ENCODE measurements around the gene RUSC2. TPM values are rescaled to one million over a fixed set of nuclear protein-coding genes. Genes with fewer than 3 reads are reported as not detected.
"Not testable (repeated sequence)": the region's sequence is repeated elsewhere in the genome, so short reads cannot be mapped to it uniquely, and the experiment has no call there.

The RUSC2 gene
- total RNA-seq, 1 experiment from 2014 or later = 12.5 TPM

- Histone ChIP-seq H4K20me1 (ENCODE audit: insufficient read depth) (no peaks in the 10 kb centered on the region), H3K36me3 (ENCODE audit: low read depth) (no peaks in the 10 kb centered on the region), H3K27me3 (ENCODE audit: insufficient read depth, low read depth) (no peaks in the 10 kb centered on the region), H3K4me1 (replicated peaks; ENCODE audit: insufficient read depth) (peaks cover 21% of the 10 kb centered on the region), H3K27ac (no peak overlapping the region), H3K4me2 (no peak overlapping the region), H3K9me2 (ENCODE audit: insufficient read depth) (no peaks in the 10 kb centered on the region), H3K9me3 (ENCODE audit: insufficient read depth, low read depth) (no peaks in the 10 kb centered on the region), H3K4me3 (no peak overlapping the region), H2AFZ (no peak overlapping the region), H3F3A (ENCODE audit: insufficient read depth, low read depth) (no peaks in the 10 kb centered on the region), H3K79me2 (ENCODE audit: low read depth) (peaks cover 21% of the 10 kb centered on the region)
- BruUV-seq (replicated peaks) = no TSS peak
- TF ChIP-seq EZH2 (IDR thresholded peaks at IDR 0.05; ENCODE audit: low read depth) = no peak
- no peak for TF ChIP-seq CTCF (conservative IDR thresholded peaks at IDR 0.05)
- intact Hi-C loops (cut with micrococcal nuclease; ENCODE audit: unreplicated experiment) = no loop called here
- DNase-seq = no peak
- ChIA-PET CTCF (no interaction called here), POLR2A (ENCODE audit: unreplicated experiment) (no interaction called here)
Observed at GRCh38 chr9:35526087-35526801, 36.3 kb downstream of the RUSC2 start.

GRCh38 chr9:35529161-35529823 is 39.4 kb downstream of the RUSC2 start:
- ChIA-PET CTCF (no interaction called here), POLR2A (ENCODE audit: unreplicated experiment) (no interaction called here)
- H4K20me1 ChIP-seq (ENCODE audit: insufficient read depth) = no peaks in the 10 kb centered on the region
- H3K4me1 ChIP-seq (replicated peaks; ENCODE audit: insufficient read depth) = peaks cover 12% of the 10 kb centered on the region
- no peaks in the 10 kb centered on the region for H3F3A ChIP-seq (ENCODE audit: insufficient read depth, low read depth)
- BruUV-seq (replicated peaks) = no TSS peak
- peaks cover 4% of the 10 kb centered on the region; the same call in 1 of the 2 replicates for H3K79me2 ChIP-seq (ENCODE audit: low read depth)
- H3K27ac ChIP-seq = no peak overlapping the region
- H3K27me3 ChIP-seq (ENCODE audit: insufficient read depth, low read depth) = no peaks in the 10 kb centered on the region
- H3K9me2 ChIP-seq (ENCODE audit: insufficient read depth) = no peaks in the 10 kb centered on the region
- H3K36me3 ChIP-seq (ENCODE audit: low read depth) = no peaks in the 10 kb centered on the region
- no peak for DNase-seq
- no peaks in the 10 kb centered on the region for H3K9me3 ChIP-seq (ENCODE audit: insufficient read depth, low read depth)
- TF ChIP-seq CTCF (conservative IDR thresholded peaks at IDR 0.05) (no peak), EZH2 (IDR thresholded peaks at IDR 0.05; ENCODE audit: low read depth) (no peak)
- H3K4me2 ChIP-seq = no peak overlapping the region
- H2AFZ ChIP-seq = no peak overlapping the region
- no peak overlapping the region for H3K4me3 ChIP-seq
- intact Hi-C loops (cut with micrococcal nuclease; ENCODE audit: unreplicated experiment) = no loop called here

GRCh38 chr9:35533398-35533797 is 43.5 kb downstream of the RUSC2 start:
- no peaks in the 10 kb centered on the region for H3F3A ChIP-seq (ENCODE audit: insufficient read depth, low read depth)
- H3K27me3 ChIP-seq (ENCODE audit: insufficient read depth, low read depth) = no peaks in the 10 kb centered on the region
- no TSS peak for BruUV-seq (replicated peaks)
- H3K4me3 ChIP-seq = no peak overlapping the region
- no peak overlapping the region for H3K4me2 ChIP-seq
- intact Hi-C loops (cut with micrococcal nuclease; ENCODE audit: unreplicated experiment) = no loop called here
- H4K20me1 ChIP-seq (ENCODE audit: insufficient read depth) = no peaks in the 10 kb centered on the region
- no peak for DNase-seq
- H3K79me2 ChIP-seq (ENCODE audit: low read depth) = 0 out of 2 replicates have a peak, but pooled peaks cover 4% of the 10 kb centered on the region
- no peak overlapping the region for H2AFZ ChIP-seq
- no peaks in the 10 kb centered on the region for H3K9me3 ChIP-seq (ENCODE audit: insufficient read depth, low read depth)
- no peaks in the 10 kb centered on the region; the same call in 1 of the 2 replicates for H3K4me1 ChIP-seq (replicated peaks; ENCODE audit: insufficient read depth)
- TF ChIP-seq CTCF (conservative IDR thresholded peaks at IDR 0.05) = no peak
- no peaks in the 10 kb centered on the region for H3K36me3 ChIP-seq (ENCODE audit: low read depth)
- no peaks in the 10 kb centered on the region for H3K9me2 ChIP-seq (ENCODE audit: insufficient read depth)
- POLR2A ChIA-PET (ENCODE audit: unreplicated experiment) = no interaction called here
- no peak overlapping the region for H3K27ac ChIP-seq
- CTCF ChIA-PET = no interaction called here

GRCh38 chr9:35534921-35535320 is 45.0 kb downstream of the RUSC2 start:
- H4K20me1 ChIP-seq (ENCODE audit: insufficient read depth); H3F3A ChIP-seq (ENCODE audit: insufficient read depth, low read depth); CTCF ChIA-PET; H3K9me2 ChIP-seq (ENCODE audit: insufficient read depth); H3K4me2 ChIP-seq; H3K27ac ChIP-seq; DNase-seq; H3K36me3 ChIP-seq (ENCODE audit: low read depth); intact Hi-C loops (cut with micrococcal nuclease; ENCODE audit: unreplicated experiment); H3K9me3 ChIP-seq (ENCODE audit: insufficient read depth, low read depth); H3K4me1 ChIP-seq (replicated peaks; ENCODE audit: insufficient read depth); H3K27me3 ChIP-seq (ENCODE audit: insufficient read depth, low read depth); H3K79me2 ChIP-seq (ENCODE audit: low read depth); H3K4me3 ChIP-seq; H2AFZ ChIP-seq; BruUV-seq (replicated peaks); POLR2A ChIA-PET (ENCODE audit: unreplicated experiment): not testable (repeated sequence)

Data from PC-9 (cell line).